GM13977 (cell line): ENCODE results near the gene VWC2L.

Source experiments
- DNase-seq: peaks from one replicate; pipeline ENCODE4 v3.0.0; 2012; ENCODE audit warnings: low spot score
- in situ Hi-C: fragments of 300-500 bp; cut with MboI; formaldehyde crosslinking; loops from one replicate; pipeline ENCODE4 v1.12.0; 2022; ENCODE audit warnings: low sequenced_read_pairs, low pct_unique_long_range_greater_than_20kb, mixed read lengths, inconsistent platforms; ENCODE audit not compliant: unreplicated experiment
- TF ChIP-seq, protein P1 (sequence below): IDR thresholded peaks from 2 replicates; pipeline ENCODE4 v1.5.1; 2012; ENCODE audit warnings: mild to moderate bottlenecking, control low read depth; ENCODE audit not compliant: insufficient read depth; ENCODE audit errors: extremely low read depth, missing control alignments

Gene VWC2L

DNA sequence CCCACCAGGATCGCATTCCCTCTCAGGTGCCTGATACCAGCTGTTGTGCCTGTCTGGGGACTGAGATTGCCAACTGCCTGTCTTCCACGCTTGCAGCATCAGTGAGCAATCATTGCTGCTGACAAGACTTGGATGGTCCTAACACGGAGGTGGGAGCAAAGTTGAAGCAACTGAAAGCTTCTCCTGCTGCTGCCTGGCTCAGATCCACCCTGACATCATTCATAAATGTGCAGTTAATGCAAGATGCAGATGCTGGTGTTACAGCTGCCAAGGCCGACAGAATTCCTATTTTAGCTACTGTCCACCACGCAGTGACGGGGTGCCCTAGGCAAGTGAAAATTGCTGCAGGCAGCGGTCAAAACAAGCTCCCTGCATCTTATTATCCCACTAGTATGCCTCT is 131.4 kb downstream of the VWC2L start:
- in situ Hi-C loops = no loop called here
- TF ChIP-seq, protein P1, sequence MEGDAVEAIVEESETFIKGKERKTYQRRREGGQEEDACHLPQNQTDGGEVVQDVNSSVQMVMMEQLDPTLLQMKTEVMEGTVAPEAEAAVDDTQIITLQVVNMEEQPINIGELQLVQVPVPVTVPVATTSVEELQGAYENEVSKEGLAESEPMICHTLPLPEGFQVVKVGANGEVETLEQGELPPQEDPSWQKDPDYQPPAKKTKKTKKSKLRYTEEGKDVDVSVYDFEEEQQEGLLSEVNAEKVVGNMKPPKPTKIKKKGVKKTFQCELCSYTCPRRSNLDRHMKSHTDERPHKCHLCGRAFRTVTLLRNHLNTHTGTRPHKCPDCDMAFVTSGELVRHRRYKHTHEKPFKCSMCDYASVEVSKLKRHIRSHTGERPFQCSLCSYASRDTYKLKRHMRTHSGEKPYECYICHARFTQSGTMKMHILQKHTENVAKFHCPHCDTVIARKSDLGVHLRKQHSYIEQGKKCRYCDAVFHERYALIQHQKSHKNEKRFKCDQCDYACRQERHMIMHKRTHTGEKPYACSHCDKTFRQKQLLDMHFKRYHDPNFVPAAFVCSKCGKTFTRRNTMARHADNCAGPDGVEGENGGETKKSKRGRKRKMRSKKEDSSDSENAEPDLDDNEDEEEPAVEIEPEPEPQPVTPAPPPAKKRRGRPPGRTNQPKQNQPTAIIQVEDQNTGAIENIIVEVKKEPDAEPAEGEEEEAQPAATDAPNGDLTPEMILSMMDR = no peak
- DNase-seq = no peak

- in situ Hi-C loops = no loop called here
- DNase-seq = no peak
- TF ChIP-seq, protein P1 = no peak
Observed at GRCh38 chr2:214542866-214543265, 132.0 kb downstream of the VWC2L start.

DNA sequence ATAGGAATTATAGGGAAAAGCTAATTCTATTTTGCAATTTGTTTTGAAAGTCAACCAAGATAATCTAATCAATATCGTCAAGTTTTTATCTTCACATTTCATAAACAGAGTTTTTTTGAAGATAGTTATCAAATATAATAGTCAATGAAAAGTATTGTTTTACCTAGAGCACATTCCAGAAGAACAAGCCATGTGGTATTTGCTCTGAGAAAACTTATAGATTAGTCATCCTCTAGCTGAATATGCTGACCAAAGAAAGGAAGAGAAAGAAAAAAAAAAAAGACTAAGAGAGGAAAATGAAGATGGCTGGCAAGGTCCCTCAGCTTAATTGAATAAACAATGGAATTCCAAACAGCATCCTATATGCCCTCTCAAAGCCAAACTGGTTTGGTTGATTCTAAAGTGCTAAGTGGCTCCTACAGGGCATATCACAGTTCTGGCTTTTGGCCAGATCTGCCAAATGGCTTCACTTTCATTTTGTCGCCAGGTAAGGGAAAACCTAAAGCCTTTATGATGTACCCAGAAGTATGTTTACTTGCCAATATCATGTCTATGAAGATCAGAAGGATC is 132.6 kb downstream of the VWC2L start:
- DNase-seq = no peak
- in situ Hi-C loops = no loop called here
- TF ChIP-seq, protein P1 = no peak

GRCh38 chr2:214545898-214546542 is 135.2 kb downstream of the VWC2L start:
- no peak for DNase-seq
- in situ Hi-C loops = no loop called here

DNA sequence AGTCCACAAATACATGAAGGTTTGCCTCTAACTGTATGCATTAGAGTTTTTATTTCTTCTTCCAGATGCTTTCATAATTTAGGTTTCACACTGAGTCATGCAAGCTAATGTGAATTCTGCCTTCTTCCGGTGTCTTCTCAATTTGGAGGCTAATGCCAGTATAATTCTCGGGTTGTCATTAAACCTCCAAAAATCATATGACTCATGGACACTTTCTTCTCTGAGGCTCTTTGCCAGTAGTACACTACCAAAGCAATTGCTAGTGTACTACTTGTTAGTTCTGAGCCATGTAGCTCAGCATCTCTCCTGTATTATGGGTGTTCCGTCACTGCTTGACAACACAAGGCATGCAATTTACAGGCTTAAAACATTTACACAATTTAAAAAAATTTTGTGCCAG is 137.1 kb downstream of the VWC2L start:
- in situ Hi-C loops = no loop called here

More at GRCh38 chr2:214545898-214546542, 135.2 kb downstream of the VWC2L start:
- TF ChIP-seq, protein P1 = no peak

DNA sequence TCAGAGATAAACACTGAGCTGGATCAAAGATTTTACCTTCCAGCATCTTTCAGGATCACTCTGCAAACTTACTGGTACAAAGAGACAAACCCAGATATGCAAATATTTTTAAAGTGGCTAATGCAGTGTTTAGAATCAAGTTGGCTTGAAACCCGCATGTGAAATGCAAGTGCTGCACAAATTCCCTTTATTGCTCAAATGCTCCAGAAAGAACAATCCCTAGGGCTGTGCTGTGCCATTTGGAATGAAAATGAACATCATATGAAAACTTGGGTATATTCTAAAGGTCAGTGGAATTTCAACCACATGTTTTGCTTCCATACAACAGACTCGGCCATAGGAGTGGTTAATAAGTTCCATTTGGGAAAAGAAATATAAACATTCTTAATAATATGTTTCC is 139.1 kb downstream of the VWC2L start:
- DNase-seq = no peak
- in situ Hi-C loops = no loop called here
- TF ChIP-seq, protein P1 = no peak

More for the DNA sequence above, 137.1 kb downstream of the VWC2L start:
- DNase-seq = no peak
- TF ChIP-seq, protein P1 = no peak
